Left forelimb (tissue), 1 donor: Measurements from ENCODE around the gene POP5.
"Not testable (repeated sequence)": the region's sequence is repeated elsewhere in the genome, so short reads cannot be mapped to it uniquely, and the experiment has no call there.

ENCODE experiments used
- DNase-seq: peaks from one replicate; pipeline ENCODE4 v3.0.0-alpha.2; 2018; ENCODE audit warnings: low spot score

Gene POP5

GRCh38 chr12:120536064-120536791 is 45.0 kb downstream of the POP5 start:
- DNase-seq: no peak

GRCh38 chr12:120534703-120535655 is 46.2 kb downstream of the POP5 start:
- no peak for DNase-seq

GRCh38 chr12:120534203-120534702 is 46.9 kb downstream of the POP5 start, which contains the start of gene RNF10:
Gene RNF10, plus strand, starts transcription at chr12:120534356. Its CDS starts 456 bp downstream, at chr12:120534812.
- peak; percentile 81 for DNase-seq

GRCh38 chr12:120532701-120533238 is 48.4 kb downstream of the POP5 start:
- DNase-seq: no peak

GRCh38 chr12:120530418-120530761 is 50.8 kb downstream of the POP5 start:
- not testable (repeated sequence) for DNase-seq

GRCh38 chr12:120529641-120530417 is 51.4 kb downstream of the POP5 start:
- DNase-seq: no peak

- peak; percentile 97 for DNase-seq
Observed at GRCh38 chr12:120528861-120529525, 52.2 kb downstream of the POP5 start, which contains the start of gene COQ5. Gene COQ5, minus strand, starts transcription at chr12:120529158. Its CDS starts 17 bp downstream, at chr12:120529141.
